GM12872 (cell line): ENCODE data around the gene WFDC2.

ENCODE experiments used
- TF ChIP-seq, protein P1 (sequence below): IDR thresholded peaks from 3 replicates; pipeline ENCODE4 v1.5.1; 2011; ENCODE audit warnings: low read depth, mild to moderate bottlenecking, low read length, moderate library complexity; ENCODE audit not compliant: insufficient read depth

The WFDC2 gene

DNA sequence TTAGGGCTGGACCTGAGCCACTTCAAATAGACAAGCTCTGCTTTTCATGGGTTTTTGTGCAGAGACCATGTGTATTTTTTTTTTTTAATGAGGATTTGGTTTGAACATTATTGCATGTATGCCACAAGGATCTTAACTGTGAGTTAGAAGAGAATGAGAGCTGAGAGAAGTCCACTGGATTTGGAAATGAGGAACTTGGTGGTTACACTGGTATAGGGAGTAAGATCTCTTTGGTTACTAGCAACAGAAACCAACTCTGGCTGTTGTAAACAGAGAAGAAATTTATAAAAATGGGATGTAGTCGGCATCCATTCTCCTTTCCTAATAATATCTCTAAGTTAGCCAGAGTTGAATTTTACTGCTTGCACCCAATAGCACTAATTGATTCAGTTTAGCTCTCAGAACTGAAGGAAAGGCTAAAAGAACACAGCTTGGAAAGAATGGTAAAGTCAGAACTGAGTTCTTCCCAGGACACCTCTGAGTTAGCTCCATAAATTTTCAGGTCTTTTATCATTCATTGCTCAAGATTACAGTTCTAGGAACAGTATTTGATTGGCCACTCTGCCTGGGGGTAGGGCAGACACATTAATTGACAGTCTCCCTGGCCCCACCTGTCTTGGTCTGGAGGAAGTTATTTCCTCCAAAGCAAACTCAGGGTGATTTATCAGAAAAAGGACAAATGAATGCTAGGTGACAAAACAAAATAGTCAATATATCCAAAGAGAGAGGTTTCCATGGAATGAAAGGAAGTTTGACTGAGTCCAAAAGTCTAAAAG is 3.9 kb upstream of the WFDC2 start:
- TF ChIP-seq, protein P1, sequence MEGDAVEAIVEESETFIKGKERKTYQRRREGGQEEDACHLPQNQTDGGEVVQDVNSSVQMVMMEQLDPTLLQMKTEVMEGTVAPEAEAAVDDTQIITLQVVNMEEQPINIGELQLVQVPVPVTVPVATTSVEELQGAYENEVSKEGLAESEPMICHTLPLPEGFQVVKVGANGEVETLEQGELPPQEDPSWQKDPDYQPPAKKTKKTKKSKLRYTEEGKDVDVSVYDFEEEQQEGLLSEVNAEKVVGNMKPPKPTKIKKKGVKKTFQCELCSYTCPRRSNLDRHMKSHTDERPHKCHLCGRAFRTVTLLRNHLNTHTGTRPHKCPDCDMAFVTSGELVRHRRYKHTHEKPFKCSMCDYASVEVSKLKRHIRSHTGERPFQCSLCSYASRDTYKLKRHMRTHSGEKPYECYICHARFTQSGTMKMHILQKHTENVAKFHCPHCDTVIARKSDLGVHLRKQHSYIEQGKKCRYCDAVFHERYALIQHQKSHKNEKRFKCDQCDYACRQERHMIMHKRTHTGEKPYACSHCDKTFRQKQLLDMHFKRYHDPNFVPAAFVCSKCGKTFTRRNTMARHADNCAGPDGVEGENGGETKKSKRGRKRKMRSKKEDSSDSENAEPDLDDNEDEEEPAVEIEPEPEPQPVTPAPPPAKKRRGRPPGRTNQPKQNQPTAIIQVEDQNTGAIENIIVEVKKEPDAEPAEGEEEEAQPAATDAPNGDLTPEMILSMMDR: no peak

DNA sequence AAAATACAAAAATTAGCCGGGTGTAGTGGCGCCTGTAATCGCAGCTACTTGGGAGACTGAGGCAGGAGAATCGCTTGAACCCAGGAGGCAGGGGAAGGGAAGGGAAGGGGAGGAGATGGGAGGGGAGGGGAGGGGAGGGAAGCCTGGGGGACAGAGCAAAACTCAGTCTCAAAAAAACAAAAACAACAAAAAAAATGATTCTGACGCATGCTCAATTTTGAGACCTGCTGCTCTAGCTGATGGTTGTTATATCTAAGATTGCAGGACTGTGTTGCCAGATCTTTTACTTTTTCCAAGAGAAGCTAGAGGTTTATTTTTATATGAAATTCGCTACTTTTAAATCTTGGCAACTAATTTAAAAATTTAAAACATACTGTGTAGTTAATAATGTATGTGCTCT is 2.4 kb upstream of the WFDC2 start:
- TF ChIP-seq, protein P1: no peak

DNA sequence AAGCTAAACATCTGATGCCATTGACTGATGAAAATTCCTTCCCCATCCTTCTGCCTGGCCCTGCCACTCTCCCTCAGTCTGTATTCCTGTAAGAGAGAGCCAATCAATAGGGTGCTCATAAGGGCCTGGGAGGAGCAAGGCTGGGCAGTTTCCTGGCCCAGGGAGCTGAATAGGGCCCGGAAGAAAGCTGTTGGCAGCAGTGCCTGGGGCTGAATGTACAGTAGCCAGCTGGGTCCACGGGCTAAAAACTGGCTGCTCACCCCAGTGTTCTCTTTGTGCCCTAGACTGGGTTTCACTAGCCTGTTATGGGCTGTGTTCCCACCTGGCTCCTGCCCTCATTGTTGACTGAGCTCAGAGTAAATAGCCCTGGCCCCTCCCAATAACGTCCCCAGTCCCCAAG is 1.7 kb upstream of the WFDC2 start:
- TF ChIP-seq, protein P1: no peak

DNA sequence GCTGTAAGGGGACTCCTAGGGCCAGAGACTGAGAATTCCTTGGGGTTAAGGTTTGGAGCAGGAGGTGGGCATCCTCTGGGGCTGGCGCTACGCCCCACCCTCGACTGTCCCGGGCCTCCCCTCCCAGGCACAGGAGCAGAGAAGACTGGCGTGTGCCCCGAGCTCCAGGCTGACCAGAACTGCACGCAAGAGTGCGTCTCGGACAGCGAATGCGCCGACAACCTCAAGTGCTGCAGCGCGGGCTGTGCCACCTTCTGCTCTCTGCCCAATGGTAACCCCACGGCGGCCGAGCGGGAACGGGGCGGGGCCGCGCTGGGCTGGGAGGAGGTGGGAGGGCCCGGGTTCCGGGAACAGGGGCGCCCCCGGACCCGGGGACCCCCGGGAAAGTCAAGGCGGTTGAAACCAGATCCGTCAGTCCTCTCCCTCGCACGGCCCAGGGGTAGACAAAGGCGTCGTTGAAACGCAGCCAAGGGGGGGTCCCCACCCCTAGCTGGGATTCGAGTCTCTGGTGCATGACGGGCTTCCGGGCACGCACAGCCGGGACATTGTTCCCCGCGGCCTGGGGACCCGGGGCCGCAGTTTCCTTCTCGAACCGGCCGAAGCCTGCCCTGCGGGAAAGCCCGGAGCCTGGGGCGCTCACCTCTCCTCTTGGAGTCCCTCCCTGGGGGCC is 844 bp downstream of the WFDC2 start:
- TF ChIP-seq, protein P1: no peak

DNA sequence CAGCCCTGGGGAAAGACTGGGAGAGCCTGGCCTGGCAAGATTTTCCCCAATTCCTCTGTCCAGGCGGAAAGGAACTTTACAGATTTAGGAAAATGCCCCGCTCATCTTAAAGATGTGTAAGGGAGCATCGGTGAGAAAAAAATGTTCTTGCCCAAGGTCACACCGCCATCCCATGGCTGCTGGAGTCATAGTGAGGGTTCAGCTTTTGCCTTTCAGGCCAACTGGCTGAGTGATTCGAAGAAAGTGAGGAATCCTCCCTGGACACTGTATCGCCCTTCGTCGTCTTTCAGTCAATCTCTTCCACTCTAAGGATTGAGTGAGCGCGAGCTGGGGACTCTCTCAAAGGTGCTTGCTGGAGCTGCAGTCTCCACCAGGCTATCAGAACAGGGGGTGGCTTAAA is 1.4 kb downstream of the WFDC2 start:
- TF ChIP-seq, protein P1: peak; percentile 49

DNA sequence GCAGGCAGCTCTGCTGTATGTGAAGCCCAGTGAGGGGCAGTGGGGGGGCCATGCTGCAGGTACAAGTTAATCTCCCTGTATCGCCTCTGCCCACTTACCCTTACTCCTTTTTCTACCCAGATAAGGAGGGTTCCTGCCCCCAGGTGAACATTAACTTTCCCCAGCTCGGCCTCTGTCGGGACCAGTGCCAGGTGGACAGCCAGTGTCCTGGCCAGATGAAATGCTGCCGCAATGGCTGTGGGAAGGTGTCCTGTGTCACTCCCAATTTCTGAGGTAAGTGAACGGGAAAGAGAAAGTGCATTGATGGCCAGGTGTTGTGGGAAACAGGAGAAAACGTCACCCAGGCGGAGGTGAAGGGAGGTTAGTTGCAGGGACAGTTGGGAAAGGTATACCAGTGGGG is 10.3 kb downstream of the WFDC2 start:
- TF ChIP-seq, protein P1: no peak

DNA sequence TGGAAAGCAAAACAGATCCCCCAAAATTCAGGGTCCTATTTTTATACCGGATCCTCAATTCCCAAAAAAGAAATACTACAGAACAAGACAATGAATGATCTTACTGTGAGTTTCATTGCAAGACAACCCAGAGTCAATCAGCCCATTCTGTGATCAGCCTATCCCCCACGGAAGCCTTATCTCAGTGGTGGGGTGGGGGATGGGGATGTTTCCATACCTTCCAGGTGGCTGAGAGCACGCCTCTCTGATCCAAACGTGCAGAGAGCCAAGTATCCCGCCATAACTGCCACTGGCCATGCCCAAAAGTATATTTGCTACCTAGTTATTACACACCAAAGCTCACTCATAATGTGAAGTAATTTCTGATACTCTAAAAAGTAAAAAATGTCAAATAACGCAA is 15.1 kb downstream of the WFDC2 start:
- TF ChIP-seq, protein P1: no peak
